Measurements from ENCODE around the gene GADL1.

The GADL1 gene

GRCh38 chr3:30810625-30811024 lies 83.8 kb downstream of the GADL1 start:
- DNase-seq (ENCODE audit: low spot score): no peak

GRCh38 chr3:30805695-30806094 lies 88.8 kb downstream of the GADL1 start:
- no peak for DNase-seq (ENCODE audit: low spot score)

GRCh38 chr3:30804984-30805383 lies 89.5 kb downstream of the GADL1 start:
- DNase-seq (ENCODE audit: low spot score): no peak

- DNase-seq (ENCODE audit: low spot score): no peak
These were observed 99.3 kb downstream of the GADL1 start for GRCh38 chr3:30795176-30795575.

GRCh38 chr3:30793740-30794139 lies 100.7 kb downstream of the GADL1 start:
- no peak for DNase-seq (ENCODE audit: low spot score)

- no peak for DNase-seq (ENCODE audit: low spot score)
These were observed 104.3 kb downstream of the GADL1 start for GRCh38 chr3:30790150-30790549.

GRCh38 chr3:30786365-30786764 lies 108.1 kb downstream of the GADL1 start:
- DNase-seq (ENCODE audit: low spot score): no peak

- peak; percentile 45 for DNase-seq (ENCODE audit: low spot score)
These were observed 114.7 kb downstream of the GADL1 start for GRCh38 chr3:30779686-30780287.

- DNase-seq (ENCODE audit: low spot score): no peak
These were observed 115.5 kb downstream of the GADL1 start for GRCh38 chr3:30778933-30779332.

GRCh38 chr3:30777426-30778113 lies 116.9 kb downstream of the GADL1 start:
- no peak for DNase-seq (ENCODE audit: low spot score)

- DNase-seq (ENCODE audit: low spot score): no peak
These were observed 118.2 kb downstream of the GADL1 start for GRCh38 chr3:30776186-30776815.

GRCh38 chr3:30775040-30775439 lies 119.4 kb downstream of the GADL1 start:
- DNase-seq (ENCODE audit: low spot score): no peak

GRCh38 chr3:30774062-30774461 lies 120.4 kb downstream of the GADL1 start:
- no peak for DNase-seq (ENCODE audit: low spot score)

GRCh38 chr3:30770387-30770786 lies 124.1 kb downstream of the GADL1 start:
- peak; percentile 74 for DNase-seq (ENCODE audit: low spot score)

- DNase-seq (ENCODE audit: low spot score): peak; percentile 51
These were observed 125.5 kb downstream of the GADL1 start for GRCh38 chr3:30768703-30769550.

GRCh38 chr3:30768046-30768445 lies 126.4 kb downstream of the GADL1 start:
- no peak for DNase-seq (ENCODE audit: low spot score)

GRCh38 chr3:30766522-30766921 lies 127.9 kb downstream of the GADL1 start:
- no peak for DNase-seq (ENCODE audit: low spot score)

GRCh38 chr3:30764891-30765290 lies 129.6 kb downstream of the GADL1 start:
- no peak for DNase-seq (ENCODE audit: low spot score)

GRCh38 chr3:30764281-30764680 lies 130.2 kb downstream of the GADL1 start:
- DNase-seq (ENCODE audit: low spot score): no peak

GRCh38 chr3:30761374-30761773 lies 133.1 kb downstream of the GADL1 start:
- no peak for DNase-seq (ENCODE audit: low spot score)

- DNase-seq (ENCODE audit: low spot score): no peak
These were observed 133.7 kb downstream of the GADL1 start for GRCh38 chr3:30760737-30761136.

- DNase-seq (ENCODE audit: low spot score): no peak
These were observed 134.3 kb downstream of the GADL1 start for GRCh38 chr3:30760040-30760695.

Measured in LoVo (cell line).